K562 (cell line): Measurements from ENCODE around the gene FADS1. TPM values are rescaled to one million over a fixed set of nuclear protein-coding genes. Genes with fewer than 3 reads are reported as not detected.

Experiments
- ARID3A ChIP-seq: IDR thresholded peaks from 2 replicates; pipeline ENCODE4 v1.6.1; 2012; ENCODE audit warnings: low read depth, low read length, improper control_type of control experiment, borderline replicate concordance
- C11orf30 ChIP-seq: fragments of 450-650 bp; IDR thresholded peaks from 2 replicates; pipeline ENCODE4 v1.6.1; 2016; ENCODE audit warnings: low read depth, mild to moderate bottlenecking
- DACH1 ChIP-seq: fragments of 450-650 bp; IDR thresholded peaks from 2 replicates; pipeline ENCODE4 v1.6.1; 2018; ENCODE audit not compliant: partially characterized antibody
- E2F1 ChIP-seq: sonication (generic); formaldehyde crosslinking; IDR thresholded peaks from 2 replicates; pipeline ENCODE4 v1.8.1; 2023; ENCODE audit warnings: mild to moderate bottlenecking, missing genetic modification reagents, moderate library complexity
- EP400 ChIP-seq: fragments of 450-650 bp; IDR thresholded peaks from 2 replicates; pipeline ENCODE4 v1.6.1; 2017; ENCODE audit warnings: antibody characterized with exemption, mild to moderate bottlenecking, moderate library complexity
- FOXK1 ChIP-seq: sonication (generic); formaldehyde crosslinking; IDR thresholded peaks from 2 replicates; pipeline ENCODE4 v1.8.0; 2022; ENCODE audit warnings: missing genetic modification reagents, mild to moderate bottlenecking, borderline replicate concordance
- HIVEP1 ChIP-seq: fragments of 250-450 bp; sonication (Bioruptor Pico); IDR thresholded peaks from 2 replicates; pipeline ENCODE4 v1.4.0; 2020; ENCODE audit warnings: mild to moderate bottlenecking
- MTA1 ChIP-seq: fragments of 450-650 bp; IDR thresholded peaks from 2 replicates; pipeline ENCODE4 v1.6.1; 2017; ENCODE audit warnings: borderline replicate concordance
- NFIX ChIP-seq: fragments of 250-450 bp; sonication (Bioruptor Pico); IDR thresholded peaks from 2 replicates; pipeline ENCODE4 v1.4.0; 2020; ENCODE audit warnings: low read depth, mild to moderate bottlenecking, moderate library complexity
- NR2C2 ChIP-seq, 2 experiments: fragments of 200-800 bp in 1 of 2; sonication (Bioruptor generic) in 1 of 2; sonication (generic) in 1 of 2; formaldehyde crosslinking in 1 of 2; IDR thresholded peaks; 2 replicates each; pipeline versions ENCODE4 v1.6.1 to v1.8.0; 2016 to 2022; ENCODE audit warnings: mild to moderate bottlenecking in 1 of 2, missing compliant biosample characterization in 1 of 2, missing genetic modification characterization in 1 of 2, missing genetic modification reagents in 1 of 2
- POLR3A ChIP-seq: IDR thresholded peaks from 2 replicates; pipeline ENCODE4 v1.6.1; 2011; ENCODE audit warnings: borderline replicate concordance, mild to moderate bottlenecking, moderate library complexity; ENCODE audit not compliant: insufficient read length, insufficient read depth; ENCODE audit errors: extremely low read depth
- RBM17 ChIP-seq: fragments of 200-400 bp; formaldehyde crosslinking; IDR thresholded peaks from 2 replicates; pipeline ENCODE4 v1.6.1; 2017; ENCODE audit warnings: low read depth, mild to moderate bottlenecking, low read length, borderline replicate concordance
- TAF1 ChIP-seq: IDR thresholded peaks from 2 replicates; pipeline ENCODE4 v1.6.1; 2011; ENCODE audit warnings: mild to moderate bottlenecking, low read length, moderate library complexity; ENCODE audit not compliant: insufficient read depth, control insufficient read depth, severe bottlenecking; ENCODE audit errors: extremely low read depth
- ZNF592 ChIP-seq: fragments of 450-650 bp; IDR thresholded peaks from 2 replicates; pipeline ENCODE4 v1.6.1; 2017; ENCODE audit warnings: antibody characterized with exemption, mild to moderate bottlenecking
- ZNF740 ChIP-seq, 3 experiments: fragments of 200-800 bp in 1 of 3; sonication (Bioruptor generic) in 1 of 3; sonication (generic) in 1 of 3; formaldehyde crosslinking in 1 of 3; IDR thresholded peaks; 2 replicates each; pipeline versions ENCODE4 v1.6.1 to v1.8.0; 2016 to 2022; ENCODE audit warnings: mild to moderate bottlenecking in 2 of 3, missing compliant biosample characterization in 2 of 3, missing genetic modification characterization in 2 of 3, missing genetic modification reagents in 1 of 3
- polyA plus RNA-seq, 8 experiments: library from polyadenylated mRNA; depleted of rRNA in 4 of 8; stranded (reverse) in 5 of 8; unstranded in 3 of 8; fragments of >200 nt; fragmentation: Nextera tagmentation in 2 of 8; fragmentation: Illumina TruSeq in 1 of 8; extraction: Ambion mirVana in 2 of 8; extraction: Trizol in 1 of 8; gene quantifications; 2 replicates each; pipeline versions ENCODE4 v1.2.1 to v1.2.3, GENCODE V29; 2011 to 2014; ENCODE audit warnings: inconsistent platforms in 1 of 8, missing spikeins in 1 of 8
- total RNA-seq, 7 experiments: library from RNA; depleted of rRNA in 6 of 7; stranded (reverse); fragments of >200 nt in 6 of 7; fragmentation: Illumina TruSeq in 2 of 7; extraction: Trizol in 2 of 7; gene quantifications; 2 replicates each; pipeline versions ENCODE4 v1.2.1 to v1.2.3, GENCODE V29; 2011 to 2021; ENCODE audit warnings: low replicate concordance in 1 of 7

FADS1 gene
- total and polyA plus RNA-seq, 9 of the 15 experiments (the other 6 are each of a cell fraction or from before 2014, with no cell fraction given), result 110 to 864 (median 364) TPM

DNA sequence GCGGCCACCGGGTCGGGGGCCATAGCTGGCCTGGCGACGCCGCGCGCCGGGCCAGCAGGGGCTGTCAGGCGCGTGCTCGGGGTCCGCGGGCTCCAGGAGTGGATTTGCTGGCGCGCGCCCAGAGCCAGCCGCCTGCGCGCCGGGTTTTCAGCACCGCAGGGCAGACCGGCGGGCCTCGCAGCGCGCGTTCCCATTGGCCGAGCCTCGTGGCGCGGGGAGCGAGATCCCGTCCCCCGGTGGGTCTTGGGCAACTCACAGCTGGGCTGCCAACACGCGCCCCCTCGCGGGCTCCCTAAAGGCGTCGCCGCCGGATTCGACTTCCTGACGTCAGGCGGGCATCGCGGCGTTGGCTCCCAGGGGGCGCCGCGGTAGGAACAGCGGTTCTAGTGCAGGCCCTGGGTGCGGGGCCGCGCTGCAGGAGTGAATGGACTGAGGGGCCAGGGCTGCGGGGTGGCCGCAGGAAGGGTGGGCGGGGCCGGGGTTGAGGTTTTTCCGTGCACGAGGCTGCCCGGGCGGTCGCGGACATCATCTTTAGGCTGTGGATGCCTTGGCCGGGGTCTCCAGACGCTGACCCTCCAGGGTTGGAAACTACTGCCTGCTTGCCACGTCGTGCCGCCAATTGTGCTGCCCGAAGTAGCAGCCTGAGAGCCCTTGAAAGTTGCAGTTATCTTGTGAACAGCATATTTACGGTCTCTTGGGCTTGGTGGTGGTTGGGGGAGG, at the start of gene FADS1 (continued):
- TF ChIP-seq NR2C2 (CRISPR knock-in tag; IDR thresholded peaks at IDR 0.05), result no peak
- peak; percentile 55 for TF ChIP-seq NR2C2 (tag; IDR thresholded peaks at IDR 0.05)
- TF ChIP-seq E2F1 (CRISPR knock-in tag), result peak; percentile 80; the same call in 1 of the 2 replicates
- no peak for TF ChIP-seq RBM17
- TF ChIP-seq NFIX (CRISPR knock-in tag), result no peak
- no peak for TF ChIP-seq FOXK1
- peak; percentile 99 for TF ChIP-seq ZNF592
- peak; percentile 79; the same call in 1 of the 2 replicates for TF ChIP-seq EP400
- TF ChIP-seq HIVEP1, result 0 out of 2 replicates have a peak, but pooled peaks have one; percentile 39
- peak; percentile 58 for TF ChIP-seq TAF1
- TF ChIP-seq MTA1, result no peak
- no peak for TF ChIP-seq C11orf30
- peak; percentile 93 for TF ChIP-seq DACH1
- TF ChIP-seq ARID3A, result no peak
- no peak; the same call in 1 of the 2 replicates for TF ChIP-seq ZNF740 (CRISPR knock-in tag; IDR thresholded peaks at IDR 0.05)
- TF ChIP-seq ZNF740 (tag; IDR thresholded peaks at IDR 0.05), result no peak
- TF ChIP-seq POLR3A, result no peak
